Liver (tissue), 9 donors: ENCODE results near the gene RGS10. TPM values are rescaled to one million over a fixed set of nuclear protein-coding genes. Genes with fewer than 3 reads are reported as not detected.

Source experiments
- DNase-seq: peaks from one replicate; pipeline ENCODE4 v3.0.0-alpha.2; 2017; ENCODE audit warnings: low spot score
- H3K27ac ChIP-seq, 2 donors: one replicate each; pipeline ENCODE4 v1.7.0; 2013; ENCODE audit warnings: inconsistent platforms in 2 of 2, low read length in 2 of 2, control low read depth in 1 of 2, low read depth in 1 of 2, mild to moderate bottlenecking in 1 of 2
- H3K27me3 ChIP-seq, 4 donors: one replicate each; pipeline versions ENCODE4 v1.6.1 to v1.7.0; 2013; ENCODE audit warnings: low read length in 3 of 4, inconsistent platforms in 1 of 4, mild to moderate bottlenecking in 1 of 4, moderate library complexity in 1 of 4; ENCODE audit not compliant: control insufficient read depth in 4 of 4, insufficient read depth in 4 of 4
- H3K36me3 ChIP-seq, 4 donors: one replicate each; pipeline versions ENCODE4 v1.6.1 to v1.7.0; 2013; ENCODE audit warnings: low read length in 3 of 4, mild to moderate bottlenecking in 3 of 4, low read depth in 1 of 4, moderate library complexity in 1 of 4; ENCODE audit not compliant: control insufficient read depth in 4 of 4, insufficient read depth in 3 of 4
- H3K4me1 ChIP-seq, 4 donors: one replicate each; pipeline versions ENCODE4 v1.6.1 to v1.7.0; 2013; ENCODE audit warnings: low read length in 3 of 4, mild to moderate bottlenecking in 3 of 4, moderate library complexity in 1 of 4; ENCODE audit not compliant: control insufficient read depth in 4 of 4, insufficient read depth in 4 of 4
- H3K4me3 ChIP-seq, 3 donors: one replicate each; pipeline versions ENCODE4 v1.6.1 to v1.7.0; 2013; ENCODE audit warnings: low read length in 3 of 3, control low read depth in 1 of 3, low read depth in 1 of 3, mild to moderate bottlenecking in 1 of 3
- H3K9ac ChIP-seq, 2 donors: one replicate each; pipeline ENCODE4 v1.7.0; 2013; ENCODE audit warnings: low read length in 2 of 2, mild to moderate bottlenecking in 2 of 2, moderate library complexity in 2 of 2, control low read depth in 1 of 2, low read depth in 1 of 2
- H3K9me3 ChIP-seq, 4 donors: one replicate each; pipeline versions ENCODE4 v1.6.1 to v1.7.0; 2013; ENCODE audit warnings: low read length in 3 of 4; ENCODE audit not compliant: control insufficient read depth in 4 of 4
- EGR1 ChIP-seq, 2 donors: IDR thresholded peaks; 2 replicates each; pipeline ENCODE4 v1.6.1; 2016 to 2018; ENCODE audit warnings: antibody characterized with exemption in 2 of 2, low read depth in 2 of 2
- FOXA1 ChIP-seq: IDR thresholded peaks from 2 replicates; pipeline ENCODE4 v1.6.1; 2016; ENCODE audit warnings: antibody characterized with exemption
- FOXA2 ChIP-seq: IDR thresholded peaks from 2 replicates; pipeline ENCODE4 v1.6.1; 2016; ENCODE audit warnings: antibody characterized with exemption
- GABPA ChIP-seq, 2 donors: IDR thresholded peaks in 1 of 2; conservative IDR thresholded peaks in 1 of 2; 2 replicates each; pipeline ENCODE4 v1.6.1; 2016; ENCODE audit warnings: antibody characterized with exemption in 2 of 2, mild to moderate bottlenecking in 1 of 2, moderate library complexity in 1 of 2
- HNF4A ChIP-seq, 2 donors: conservative IDR thresholded peaks; 2 replicates each; pipeline ENCODE4 v1.6.1; 2016; ENCODE audit warnings: antibody characterized with exemption in 2 of 2, mild to moderate bottlenecking in 2 of 2
- HNF4G ChIP-seq: IDR thresholded peaks from 2 replicates; pipeline ENCODE4 v1.6.1; 2016; ENCODE audit warnings: antibody characterized with exemption
- JUND ChIP-seq, 2 donors: IDR thresholded peaks; 2 replicates each; pipeline ENCODE4 v1.6.1; 2016; ENCODE audit warnings: antibody characterized with exemption in 2 of 2
- NR2F2 ChIP-seq: IDR thresholded peaks from 2 replicates; pipeline ENCODE4 v1.6.1; 2016; ENCODE audit warnings: antibody characterized with exemption
- RXRA ChIP-seq, 2 donors: IDR thresholded peaks; 2 replicates each; pipeline ENCODE4 v1.6.1; 2017 to 2018; ENCODE audit warnings: antibody characterized with exemption in 2 of 2, mild to moderate bottlenecking in 1 of 2
- SP1 ChIP-seq: IDR thresholded peaks from 2 replicates; pipeline ENCODE4 v1.6.1; 2018; ENCODE audit warnings: antibody characterized with exemption, mild to moderate bottlenecking
- TAF1 ChIP-seq: conservative IDR thresholded peaks from 2 replicates; pipeline ENCODE4 v1.6.1; 2016; ENCODE audit warnings: antibody characterized with exemption, mild to moderate bottlenecking
- YY1 ChIP-seq: IDR thresholded peaks from 2 replicates; pipeline ENCODE4 v1.6.1; 2016; ENCODE audit warnings: antibody characterized with exemption, mild to moderate bottlenecking
- WGBS: extraction: QIAGEN DNeasy Blood & Tissue Kit; methylation state at CpG from one replicate; pipeline ENCODE4 v1.1.7; 2013; 5-methylcytosine and 5-hydroxymethylcytosine counted together
- polyA plus RNA-seq, 2 donors: library from polyadenylated mRNA; stranded (reverse) in 1 of 2; unstranded in 1 of 2; fragments of 200-250 nt in 1 of 2; fragments of >200 nt in 1 of 2; fragmentation: Nextera tagmentation in 1 of 2; extraction: Ambion mirVana in 1 of 2; gene quantifications; one replicate each; pipeline versions ENCODE4 v1.2.1 to v1.2.3, GENCODE V29; 2013 to 2015
- total RNA-seq, 2 donors: library from RNA; depleted of rRNA; stranded (reverse); fragments of >200 nt; gene quantifications; one replicate each; pipeline ENCODE4 v1.2.3, GENCODE V29; 2014
- TF ChIP-seq, protein P1 (sequence below): fragments of 150-350 bp; IDR thresholded peaks from 2 replicates; pipeline ENCODE4 v1.5.1; 2017; ENCODE audit warnings: improper control_type of control experiment, low read depth, low read length; ENCODE audit not compliant: missing input control
- TF ChIP-seq, protein P2 (sequence below): IDR thresholded peaks from 2 replicates; pipeline ENCODE4 v1.6.1; 2016; ENCODE audit warnings: antibody characterized with exemption
- TF ChIP-seq, protein P3 (sequence below): IDR thresholded peaks from 2 replicates; pipeline ENCODE4 v1.6.1; 2016; ENCODE audit warnings: antibody characterized with exemption
- TF ChIP-seq, protein P4 (sequence below): IDR thresholded peaks from 2 replicates; pipeline ENCODE4 v1.6.1; 2016; ENCODE audit warnings: antibody characterized with exemption
- donor health status: healthy.
- donor health status: healthy.
- donor health status: healthy.
- donor health status: healthy.
- donor health status: healthy.

RGS10 gene
- total and polyA plus RNA-seq, 4 donors: 1.8 to 51.9 (median 2.2) TPM

DNA sequence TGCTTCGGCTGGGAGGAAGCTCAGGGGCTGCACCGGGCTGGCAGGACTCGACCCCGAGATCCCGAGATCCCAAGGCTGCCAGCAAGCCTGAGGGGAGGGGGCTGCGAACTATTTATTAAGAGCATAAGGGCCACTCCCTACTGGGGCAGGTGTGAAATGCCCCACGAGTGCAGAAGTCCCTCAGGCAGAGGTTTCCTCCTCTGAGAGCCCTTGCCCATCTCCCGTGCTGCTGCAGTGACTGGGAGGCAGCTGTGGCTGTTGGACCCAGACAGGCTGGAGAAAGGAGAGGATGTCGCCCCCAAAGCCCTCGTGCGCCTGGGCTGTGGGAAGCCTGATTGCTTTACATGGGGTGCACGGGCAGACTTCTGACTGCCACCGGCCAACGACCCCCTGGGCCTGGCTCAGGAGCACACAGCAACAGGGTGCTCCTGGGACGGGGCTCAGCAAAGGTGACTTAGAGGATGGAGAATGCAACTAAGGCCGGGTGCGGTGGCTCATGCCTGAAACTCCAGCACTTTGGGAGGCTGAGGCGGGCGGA lies 39.8 kb downstream of the RGS10 start:
- Histone ChIP-seq H3K27ac (no peak overlapping the region), H3K27me3 (no peaks in the 10 kb centered on the region), H3K9ac (no peak overlapping the region), H3K36me3 (no peaks in the 10 kb centered on the region), H3K4me3 (no peak overlapping the region), H3K4me1 (no peaks in the 10 kb centered on the region), H3K9me3 (no peaks in the 10 kb centered on the region)
- 71% methylated on average over 19 of the region's 19 CpGs for WGBS
- TF ChIP-seq HNF4A (conservative IDR thresholded peaks at IDR 0.05) (no peak), FOXA2 (no peak), NR2F2 (no peak), FOXA1 (no peak), YY1 (no peak), TAF1 (no peak), SP1 (no peak)
- TF ChIP-seq, protein P1, sequence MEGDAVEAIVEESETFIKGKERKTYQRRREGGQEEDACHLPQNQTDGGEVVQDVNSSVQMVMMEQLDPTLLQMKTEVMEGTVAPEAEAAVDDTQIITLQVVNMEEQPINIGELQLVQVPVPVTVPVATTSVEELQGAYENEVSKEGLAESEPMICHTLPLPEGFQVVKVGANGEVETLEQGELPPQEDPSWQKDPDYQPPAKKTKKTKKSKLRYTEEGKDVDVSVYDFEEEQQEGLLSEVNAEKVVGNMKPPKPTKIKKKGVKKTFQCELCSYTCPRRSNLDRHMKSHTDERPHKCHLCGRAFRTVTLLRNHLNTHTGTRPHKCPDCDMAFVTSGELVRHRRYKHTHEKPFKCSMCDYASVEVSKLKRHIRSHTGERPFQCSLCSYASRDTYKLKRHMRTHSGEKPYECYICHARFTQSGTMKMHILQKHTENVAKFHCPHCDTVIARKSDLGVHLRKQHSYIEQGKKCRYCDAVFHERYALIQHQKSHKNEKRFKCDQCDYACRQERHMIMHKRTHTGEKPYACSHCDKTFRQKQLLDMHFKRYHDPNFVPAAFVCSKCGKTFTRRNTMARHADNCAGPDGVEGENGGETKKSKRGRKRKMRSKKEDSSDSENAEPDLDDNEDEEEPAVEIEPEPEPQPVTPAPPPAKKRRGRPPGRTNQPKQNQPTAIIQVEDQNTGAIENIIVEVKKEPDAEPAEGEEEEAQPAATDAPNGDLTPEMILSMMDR: no peak
- TF ChIP-seq, protein P2, sequence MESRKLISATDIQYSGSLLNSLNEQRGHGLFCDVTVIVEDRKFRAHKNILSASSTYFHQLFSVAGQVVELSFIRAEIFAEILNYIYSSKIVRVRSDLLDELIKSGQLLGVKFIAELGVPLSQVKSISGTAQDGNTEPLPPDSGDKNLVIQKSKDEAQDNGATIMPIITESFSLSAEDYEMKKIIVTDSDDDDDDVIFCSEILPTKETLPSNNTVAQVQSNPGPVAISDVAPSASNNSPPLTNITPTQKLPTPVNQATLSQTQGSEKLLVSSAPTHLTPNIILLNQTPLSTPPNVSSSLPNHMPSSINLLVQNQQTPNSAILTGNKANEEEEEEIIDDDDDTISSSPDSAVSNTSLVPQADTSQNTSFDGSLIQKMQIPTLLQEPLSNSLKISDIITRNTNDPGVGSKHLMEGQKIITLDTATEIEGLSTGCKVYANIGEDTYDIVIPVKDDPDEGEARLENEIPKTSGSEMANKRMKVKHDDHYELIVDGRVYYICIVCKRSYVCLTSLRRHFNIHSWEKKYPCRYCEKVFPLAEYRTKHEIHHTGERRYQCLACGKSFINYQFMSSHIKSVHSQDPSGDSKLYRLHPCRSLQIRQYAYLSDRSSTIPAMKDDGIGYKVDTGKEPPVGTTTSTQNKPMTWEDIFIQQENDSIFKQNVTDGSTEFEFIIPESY: no peak
- no peak for DNase-seq

DNA sequence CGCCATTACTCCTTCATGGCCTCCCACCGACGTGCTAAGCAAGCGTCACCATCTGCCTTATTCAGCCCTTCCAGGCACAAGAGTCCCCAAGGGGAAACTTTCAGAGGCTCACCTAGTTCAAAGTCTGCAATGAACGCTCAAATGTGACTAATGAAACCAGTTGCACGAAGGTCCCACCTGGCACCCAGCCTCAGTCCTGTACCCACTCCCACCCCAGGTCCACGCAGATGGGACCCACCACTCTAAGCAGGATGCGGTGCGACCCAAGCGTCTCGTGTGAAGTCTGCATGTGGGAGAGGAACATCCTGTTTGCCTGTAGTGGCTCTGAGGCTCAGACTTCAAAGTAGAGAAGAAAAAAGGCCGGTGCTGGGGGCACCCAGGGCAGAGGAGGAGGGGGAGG lies 40.3 kb downstream of the RGS10 start:
- WGBS: 75% methylated on average over 12 of the region's 12 CpGs
- Histone ChIP-seq H3K36me3 (no peaks in the 10 kb centered on the region), H3K27ac (no peak overlapping the region), H3K9ac (no peak overlapping the region), H3K27me3 (no peaks in the 10 kb centered on the region), H3K4me3 (no peak overlapping the region), H3K9me3 (no peaks in the 10 kb centered on the region), H3K4me1 (no peaks in the 10 kb centered on the region)
- DNase-seq: no peak
- no peak for TF ChIP-seq HNF4A (conservative IDR thresholded peaks at IDR 0.05)
- no peak for TF ChIP-seq GABPA (IDR thresholded peaks at IDR 0.05 in 1 of 2, conservative IDR thresholded peaks at IDR 0.05 in 1 of 2)
- no peak for TF ChIP-seq EGR1 (IDR thresholded peaks at IDR 0.05; ENCODE audit: low read depth in 2 of 2)
- no peak for TF ChIP-seq SP1
- TF ChIP-seq, protein P1: no peak
- no peak for TF ChIP-seq TAF1
- TF ChIP-seq FOXA2: no peak
- no peak for TF ChIP-seq YY1
- TF ChIP-seq, protein P3, sequence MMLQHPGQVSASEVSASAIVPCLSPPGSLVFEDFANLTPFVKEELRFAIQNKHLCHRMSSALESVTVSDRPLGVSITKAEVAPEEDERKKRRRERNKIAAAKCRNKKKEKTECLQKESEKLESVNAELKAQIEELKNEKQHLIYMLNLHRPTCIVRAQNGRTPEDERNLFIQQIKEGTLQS: no peak
- TF ChIP-seq FOXA1: no peak
- no peak for TF ChIP-seq RXRA (IDR thresholded peaks at IDR 0.05)
- TF ChIP-seq, protein P4, sequence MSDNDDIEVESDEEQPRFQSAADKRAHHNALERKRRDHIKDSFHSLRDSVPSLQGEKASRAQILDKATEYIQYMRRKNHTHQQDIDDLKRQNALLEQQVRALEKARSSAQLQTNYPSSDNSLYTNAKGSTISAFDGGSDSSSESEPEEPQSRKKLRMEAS: no peak
- TF ChIP-seq HNF4G: no peak
- TF ChIP-seq JUND (IDR thresholded peaks at IDR 0.05): no peak
